ENCODE measurements around the gene AZGP1.

AZGP1 gene

DNA sequence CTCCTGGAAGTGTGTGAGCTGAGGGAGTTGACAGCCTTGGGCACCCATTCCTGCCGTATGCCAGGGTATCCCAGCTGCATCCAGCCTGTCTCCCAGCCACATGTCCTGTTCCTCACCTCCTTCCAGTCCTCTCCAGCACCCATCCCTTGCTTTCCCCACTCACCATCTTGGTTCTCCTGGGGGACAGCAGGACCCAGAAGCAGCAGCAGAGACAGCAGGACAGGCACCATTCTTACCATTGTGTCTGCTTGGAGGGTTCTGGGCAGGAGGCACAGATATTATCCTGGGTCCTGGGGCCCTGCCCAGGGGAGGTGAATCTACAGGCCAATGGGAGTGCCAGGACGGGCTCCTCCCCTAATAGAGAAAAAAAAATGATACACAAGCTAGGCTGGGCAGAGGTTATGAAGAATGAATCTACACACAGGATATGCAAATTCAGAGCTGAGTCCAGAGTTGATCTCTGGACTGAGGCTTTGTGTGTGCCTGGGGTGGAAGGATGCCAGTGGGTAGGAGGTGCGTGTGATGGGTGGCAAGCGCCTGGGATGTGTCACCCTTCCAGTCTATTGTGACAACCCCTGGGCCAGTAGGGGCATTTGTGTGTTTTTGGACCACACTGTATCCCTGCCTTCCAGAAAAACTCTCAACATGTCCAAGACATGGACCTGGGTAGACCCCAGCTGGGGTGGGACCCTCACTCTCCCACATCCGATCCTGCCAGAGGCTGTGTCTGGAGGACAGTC is at the start of gene AZGP1:
TSS of gene AZGP1 (minus strand) at position 250 of the 740 bp plus-strand sequence. CDS start at position 239, 11 bp downstream.
- Histone ChIP-seq H3K9me3 (ENCODE audit: control insufficient read depth, insufficient read depth, low read length) (no peaks in the 10 kb centered on the region), H3K4me3 (ENCODE audit: low read depth, low read length) (no peak within 1 kb of the TSS), H3K27me3 (ENCODE audit: control insufficient read depth, insufficient read depth, low read length) (no peaks in the 10 kb centered on the region), H3K27ac (ENCODE audit: low read depth, low read length) (no peak within 1 kb of the TSS), H3K4me1 (ENCODE audit: control insufficient read depth, insufficient read depth, low read length) (no peaks in the 10 kb centered on the region), H3K36me3 (ENCODE audit: control insufficient read depth, insufficient read depth, low read length) (no peaks in the 10 kb centered on the region), H3K9ac (ENCODE audit: low read depth, low read length) (no peak within 1 kb of the TSS)

DNA sequence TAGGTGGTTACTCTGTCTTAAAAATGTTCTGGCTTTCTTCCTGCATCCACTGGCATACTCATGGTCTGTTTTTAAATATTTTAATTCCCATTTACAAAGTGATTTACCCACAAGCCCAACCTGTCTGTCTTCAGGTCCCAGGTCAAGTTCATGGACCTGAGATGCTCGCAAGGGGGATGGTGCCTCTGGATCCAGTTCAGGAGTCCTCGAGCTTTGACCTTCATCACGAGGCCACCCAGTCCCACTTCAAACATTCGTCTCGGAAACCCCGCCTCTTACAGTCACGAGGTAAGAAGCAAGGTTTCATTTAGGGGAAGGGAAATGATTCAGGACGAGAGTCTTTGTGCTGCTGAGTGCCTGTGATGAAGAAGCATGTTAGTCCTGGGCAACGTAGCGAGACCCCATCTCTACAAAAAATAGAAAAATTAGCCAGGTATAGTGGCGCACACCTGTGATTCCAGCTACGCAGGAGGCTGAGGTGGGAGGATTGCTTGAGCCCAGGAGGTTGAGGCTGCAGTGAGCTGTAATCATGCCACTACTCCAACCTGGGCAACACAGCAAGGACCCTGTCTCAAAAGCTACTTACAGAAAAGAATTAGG is 48.3 kb upstream of the AZGP1 start:
- Histone ChIP-seq H3K4me1 (ENCODE audit: control insufficient read depth, insufficient read depth, low read length) (no peaks in the 10 kb centered on the region), H3K27ac (ENCODE audit: low read depth, low read length) (no peak overlapping the region), H3K36me3 (ENCODE audit: control insufficient read depth, insufficient read depth, low read length) (peaks cover 53% of the 10 kb centered on the region)

DNA sequence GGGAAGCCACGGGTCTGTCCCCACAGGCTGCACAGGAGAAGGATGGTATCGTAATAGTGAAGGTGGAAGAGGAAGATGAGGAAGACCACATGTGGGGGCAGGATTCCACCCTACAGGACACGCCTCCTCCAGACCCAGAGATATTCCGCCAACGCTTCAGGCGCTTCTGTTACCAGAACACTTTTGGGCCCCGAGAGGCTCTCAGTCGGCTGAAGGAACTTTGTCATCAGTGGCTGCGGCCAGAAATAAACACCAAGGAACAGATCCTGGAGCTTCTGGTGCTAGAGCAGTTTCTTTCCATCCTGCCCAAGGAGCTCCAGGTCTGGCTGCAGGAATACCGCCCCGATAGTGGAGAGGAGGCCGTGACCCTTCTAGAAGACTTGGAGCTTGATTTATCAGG is 47.7 kb upstream of the AZGP1 start:
- Histone ChIP-seq H3K27ac (ENCODE audit: low read depth, low read length) (no peak overlapping the region), H3K9ac (ENCODE audit: low read depth, low read length) (no peak overlapping the region), H3K4me3 (ENCODE audit: low read depth, low read length) (no peak overlapping the region), H3K9me3 (ENCODE audit: control insufficient read depth, insufficient read depth, low read length) (no peaks in the 10 kb centered on the region), H3K27me3 (ENCODE audit: control insufficient read depth, insufficient read depth, low read length) (no peaks in the 10 kb centered on the region), H3K4me1 (ENCODE audit: control insufficient read depth, insufficient read depth, low read length) (no peaks in the 10 kb centered on the region), H3K36me3 (ENCODE audit: control insufficient read depth, insufficient read depth, low read length) (peaks cover 53% of the 10 kb centered on the region)

More for the DNA sequence above, 48.3 kb upstream of the AZGP1 start:
- no peaks in the 10 kb centered on the region for H3K9me3 ChIP-seq (ENCODE audit: control insufficient read depth, insufficient read depth, low read length)
- H3K27me3 ChIP-seq (ENCODE audit: control insufficient read depth, insufficient read depth, low read length), result no peaks in the 10 kb centered on the region
- no peak overlapping the region for H3K4me3 ChIP-seq (ENCODE audit: low read depth, low read length)
- no peak overlapping the region for H3K9ac ChIP-seq (ENCODE audit: low read depth, low read length)

DNA sequence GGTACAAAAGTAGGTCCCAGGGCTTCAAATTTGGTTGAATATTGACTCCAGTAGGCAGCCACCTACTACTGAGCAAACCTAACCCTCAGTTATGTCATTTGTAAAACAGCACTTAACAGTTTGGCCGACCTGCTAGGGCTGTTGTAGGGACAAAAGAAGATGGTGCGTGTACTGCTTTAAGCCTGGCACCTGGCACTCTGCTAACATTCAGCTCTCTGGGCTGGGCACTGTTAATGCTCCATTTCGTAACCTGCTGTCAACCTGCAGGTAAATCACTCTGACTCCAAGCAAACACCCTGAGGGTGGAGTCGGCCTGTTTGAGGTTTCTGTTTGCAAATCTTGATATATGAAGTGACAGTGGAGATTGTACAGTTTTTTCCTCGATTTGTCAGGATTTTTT is 46.8 kb upstream of the AZGP1 start:
- Histone ChIP-seq H3K27ac (ENCODE audit: low read depth, low read length) (no peak overlapping the region), H3K9me3 (ENCODE audit: control insufficient read depth, insufficient read depth, low read length) (no peaks in the 10 kb centered on the region), H3K9ac (ENCODE audit: low read depth, low read length) (no peak overlapping the region), H3K27me3 (ENCODE audit: control insufficient read depth, insufficient read depth, low read length) (no peaks in the 10 kb centered on the region), H3K4me3 (ENCODE audit: low read depth, low read length) (no peak overlapping the region), H3K36me3 (ENCODE audit: control insufficient read depth, insufficient read depth, low read length) (peaks cover 56% of the 10 kb centered on the region), H3K4me1 (ENCODE audit: control insufficient read depth, insufficient read depth, low read length) (no peaks in the 10 kb centered on the region)

DNA sequence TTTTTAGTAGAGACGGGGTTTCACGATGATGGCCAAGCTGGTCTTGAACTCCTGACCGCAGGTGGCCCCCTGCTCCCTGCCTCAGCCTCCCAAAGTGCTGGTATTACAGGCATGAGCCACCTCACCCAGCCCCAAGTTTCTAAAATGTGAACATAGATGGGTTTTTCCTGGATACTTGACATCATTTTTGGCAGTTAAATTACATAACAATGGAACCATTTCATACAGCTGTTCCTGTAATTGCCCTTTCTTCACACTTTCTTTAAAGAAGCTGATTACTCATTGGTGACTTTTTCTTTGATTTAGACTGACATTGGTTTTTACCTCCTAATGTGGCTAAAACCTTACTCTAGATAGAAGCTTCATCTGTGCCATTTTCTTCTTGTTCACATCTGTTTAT is 45.5 kb upstream of the AZGP1 start:
- no peaks in the 10 kb centered on the region for H3K27me3 ChIP-seq (ENCODE audit: control insufficient read depth, insufficient read depth, low read length)
- peaks cover 47% of the 10 kb centered on the region for H3K36me3 ChIP-seq (ENCODE audit: control insufficient read depth, insufficient read depth, low read length)
- H3K27ac ChIP-seq (ENCODE audit: low read depth, low read length), result no peak overlapping the region
- H3K4me1 ChIP-seq (ENCODE audit: control insufficient read depth, insufficient read depth, low read length), result 0 out of 2 replicates have a peak, but pooled peaks cover 2% of the 10 kb centered on the region
- H3K9me3 ChIP-seq (ENCODE audit: control insufficient read depth, insufficient read depth, low read length), result no peaks in the 10 kb centered on the region
- no peak overlapping the region for H3K4me3 ChIP-seq (ENCODE audit: low read depth, low read length)
- no peak overlapping the region for H3K9ac ChIP-seq (ENCODE audit: low read depth, low read length)

DNA sequence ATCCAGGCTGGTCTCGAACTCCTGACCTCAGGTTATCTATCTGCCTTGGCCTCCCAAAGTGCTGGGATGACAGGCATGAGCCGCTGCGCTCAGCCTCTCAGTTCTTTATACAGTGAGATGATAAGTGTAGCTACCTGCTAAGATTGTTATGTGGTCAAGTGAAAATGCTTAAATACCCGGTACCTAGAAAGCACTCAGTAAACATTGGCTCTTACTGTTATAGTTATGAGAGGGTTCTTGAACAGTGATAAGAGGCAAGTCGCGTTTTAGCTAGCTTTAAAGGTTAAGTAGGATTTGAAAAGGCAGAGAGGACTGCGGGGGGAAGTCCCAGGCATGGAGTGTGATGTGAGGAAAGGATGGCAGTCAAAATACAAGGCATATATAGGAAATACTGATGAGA is 44.1 kb upstream of the AZGP1 start:
- no peak overlapping the region for H3K4me3 ChIP-seq (ENCODE audit: low read depth, low read length)
- H3K27me3 ChIP-seq (ENCODE audit: control insufficient read depth, insufficient read depth, low read length), result no peaks in the 10 kb centered on the region
- no peak overlapping the region for H3K9ac ChIP-seq (ENCODE audit: low read depth, low read length)
- H3K36me3 ChIP-seq (ENCODE audit: control insufficient read depth, insufficient read depth, low read length), result peaks cover 33% of the 10 kb centered on the region
- no peaks in the 10 kb centered on the region for H3K9me3 ChIP-seq (ENCODE audit: control insufficient read depth, insufficient read depth, low read length)
- H3K27ac ChIP-seq (ENCODE audit: low read depth, low read length), result no peak overlapping the region
- 0 out of 2 replicates have a peak, but pooled peaks cover 2% of the 10 kb centered on the region for H3K4me1 ChIP-seq (ENCODE audit: control insufficient read depth, insufficient read depth, low read length)

DNA sequence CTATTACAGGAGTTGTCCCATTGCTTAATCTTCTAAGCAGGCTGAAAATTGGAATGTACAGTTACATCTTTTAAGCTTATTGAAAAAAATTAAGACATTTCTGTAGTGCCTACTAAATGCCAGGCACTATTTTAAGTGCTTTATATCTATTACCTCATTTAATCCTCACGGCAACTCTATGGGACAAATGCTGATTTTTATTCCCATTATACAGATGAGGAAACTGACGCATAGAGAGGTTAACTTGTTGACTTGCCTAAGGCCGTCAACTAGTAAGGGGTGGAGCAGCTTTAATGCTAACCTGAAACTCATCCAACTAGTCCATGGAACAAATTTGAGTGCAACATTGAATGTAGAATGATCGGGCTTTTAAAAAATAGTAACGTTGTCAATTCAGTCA is 42.0 kb upstream of the AZGP1 start:
- no peaks in the 10 kb centered on the region for H3K9me3 ChIP-seq (ENCODE audit: control insufficient read depth, insufficient read depth, low read length)
- H3K36me3 ChIP-seq (ENCODE audit: control insufficient read depth, insufficient read depth, low read length), result peaks cover 15% of the 10 kb centered on the region
- H3K9ac ChIP-seq (ENCODE audit: low read depth, low read length), result no peak overlapping the region
- no peak overlapping the region for H3K27ac ChIP-seq (ENCODE audit: low read depth, low read length)
- no peak overlapping the region for H3K4me3 ChIP-seq (ENCODE audit: low read depth, low read length)
- H3K4me1 ChIP-seq (ENCODE audit: control insufficient read depth, insufficient read depth, low read length), result 0 out of 2 replicates have a peak, but pooled peaks cover 2% of the 10 kb centered on the region
- H3K27me3 ChIP-seq (ENCODE audit: control insufficient read depth, insufficient read depth, low read length), result no peaks in the 10 kb centered on the region

DNA sequence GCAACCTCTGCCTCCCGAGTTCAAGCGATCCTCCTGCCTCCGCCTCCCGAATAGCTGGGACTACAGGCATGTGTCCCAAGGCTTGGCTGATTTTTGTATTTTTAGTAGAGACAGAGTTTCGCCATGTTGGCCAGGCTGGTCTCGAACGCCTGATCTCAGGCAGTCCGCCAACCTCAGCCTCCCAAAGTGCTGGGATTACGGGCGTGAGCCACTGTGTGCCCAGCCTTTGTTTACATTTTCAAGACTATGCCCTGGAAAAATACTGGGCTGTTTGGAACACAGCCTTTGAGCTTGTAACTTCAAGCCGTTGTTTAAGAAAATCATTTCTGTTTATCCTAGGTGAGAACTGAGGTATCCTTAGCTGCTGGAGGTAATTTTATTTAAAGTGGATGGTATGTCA is 41.5 kb upstream of the AZGP1 start:
- no peak overlapping the region for H3K27ac ChIP-seq (ENCODE audit: low read depth, low read length)
- H3K36me3 ChIP-seq (ENCODE audit: control insufficient read depth, insufficient read depth, low read length), result peaks cover 10% of the 10 kb centered on the region; the same call in 1 of the 2 replicates
- no peak overlapping the region for H3K4me3 ChIP-seq (ENCODE audit: low read depth, low read length)
- no peak overlapping the region for H3K9ac ChIP-seq (ENCODE audit: low read depth, low read length)
- 0 out of 2 replicates have a peak, but pooled peaks cover 2% of the 10 kb centered on the region for H3K4me1 ChIP-seq (ENCODE audit: control insufficient read depth, insufficient read depth, low read length)
- no peaks in the 10 kb centered on the region for H3K27me3 ChIP-seq (ENCODE audit: control insufficient read depth, insufficient read depth, low read length)
- H3K9me3 ChIP-seq (ENCODE audit: control insufficient read depth, insufficient read depth, low read length), result no peaks in the 10 kb centered on the region

DNA sequence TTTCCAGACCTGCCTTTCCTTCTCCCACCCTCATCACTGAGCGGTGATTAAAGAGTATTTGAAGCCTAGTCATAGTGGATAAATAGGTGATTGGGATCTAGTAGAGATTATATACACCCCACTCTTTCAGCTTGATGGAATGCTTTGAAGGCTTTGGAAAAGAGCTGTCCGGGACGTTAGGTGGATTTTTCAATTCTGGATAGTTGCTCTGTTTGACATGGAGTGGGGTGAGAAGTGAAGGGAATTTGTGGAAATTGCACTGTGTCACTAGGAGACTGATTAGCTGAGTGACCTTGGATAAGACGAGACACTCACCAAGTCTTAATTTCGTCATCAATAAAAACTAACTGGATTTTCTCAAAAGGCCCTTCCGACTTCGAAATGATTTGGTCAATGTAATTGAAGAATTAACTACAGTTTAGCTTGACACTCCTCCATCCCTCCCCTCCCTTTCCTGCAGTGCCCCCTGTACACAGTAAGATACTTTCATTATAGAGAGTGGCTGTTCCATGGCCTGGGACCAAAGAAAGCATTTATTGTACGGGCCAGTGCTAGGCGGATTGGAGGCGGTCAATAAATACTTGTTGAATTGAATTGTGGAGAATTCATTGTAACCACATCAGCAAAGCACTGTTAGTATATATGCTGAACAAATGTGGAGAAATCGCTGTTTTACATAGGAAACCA is 40.5 kb upstream of the AZGP1 start:
- Histone ChIP-seq H3K36me3 (ENCODE audit: control insufficient read depth, insufficient read depth, low read length) (peaks cover 7% of the 10 kb centered on the region; the same call in 1 of the 2 replicates), H3K9ac (ENCODE audit: low read depth, low read length) (peak overlapping the region; percentile 87), H3K4me1 (ENCODE audit: control insufficient read depth, insufficient read depth, low read length) (0 out of 2 replicates have a peak, but pooled peaks cover 2% of the 10 kb centered on the region), H3K4me3 (ENCODE audit: low read depth, low read length) (peak overlapping the region; percentile 94), H3K27ac (ENCODE audit: low read depth, low read length) (peak overlapping the region; percentile 83), H3K27me3 (ENCODE audit: control insufficient read depth, insufficient read depth, low read length) (no peaks in the 10 kb centered on the region), H3K9me3 (ENCODE audit: control insufficient read depth, insufficient read depth, low read length) (no peaks in the 10 kb centered on the region)

DNA sequence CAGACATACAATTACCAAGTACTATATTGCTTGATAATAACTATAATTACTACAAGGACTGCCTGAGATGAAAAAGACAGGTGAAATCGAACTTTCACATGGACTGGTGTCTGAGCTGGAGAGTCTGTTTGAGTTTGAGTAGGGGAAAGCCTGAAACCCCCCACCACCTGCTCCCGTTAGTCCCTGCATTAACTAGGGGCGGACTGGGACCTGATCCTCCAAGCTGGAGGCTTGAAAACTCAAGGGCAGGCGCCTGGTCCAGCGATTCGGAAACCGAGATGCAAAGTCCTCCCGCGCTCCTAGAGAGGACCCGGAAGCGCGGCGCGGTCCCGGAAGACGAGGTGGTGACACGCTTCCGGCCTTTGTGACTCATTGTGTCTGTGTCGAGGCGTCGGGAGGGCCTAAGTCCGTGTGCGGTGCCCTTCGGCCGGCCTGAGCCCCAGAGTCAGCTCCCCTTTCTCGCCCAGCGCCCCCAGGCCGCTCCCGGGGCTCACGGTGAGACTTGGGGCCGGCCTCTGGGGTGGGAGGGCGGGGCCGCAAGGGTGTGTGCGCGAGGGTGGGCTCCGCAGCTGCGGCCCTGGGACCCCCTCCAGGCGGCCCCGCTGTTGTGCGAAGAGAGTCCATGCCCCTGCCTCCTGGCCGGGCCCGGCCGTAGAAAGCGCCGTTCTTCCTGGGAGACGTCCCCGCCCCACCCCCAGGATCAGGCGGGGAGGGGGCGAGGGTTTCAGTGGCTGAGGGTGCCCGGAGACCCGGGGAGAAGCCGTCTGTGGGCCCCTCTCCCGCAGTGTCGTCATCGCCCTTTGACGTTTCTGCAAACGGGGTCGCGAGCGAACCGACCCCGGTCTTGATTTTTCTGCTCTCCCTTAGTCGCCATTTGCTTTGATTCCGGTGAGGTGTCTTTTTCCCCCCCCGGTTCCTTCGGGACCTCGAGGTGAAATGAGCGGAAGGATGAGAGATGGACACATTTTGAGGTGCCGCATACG is 39.7 kb upstream of the AZGP1 start, which contains the start of gene ZKSCAN1:
TSS of gene ZKSCAN1 (plus strand) at position 365 of the 983 bp plus-strand sequence. CDS start 7,911 bp downstream, outside the sequence.
- H3K27ac ChIP-seq (ENCODE audit: low read depth, low read length), result peak within 1 kb of the TSS; percentile 83

More for the DNA sequence above, 39.7 kb upstream of the AZGP1 start, which contains the start of gene ZKSCAN1:
- Histone ChIP-seq H3K4me1 (ENCODE audit: control insufficient read depth, insufficient read depth, low read length) (0 out of 2 replicates have a peak, but pooled peaks cover 2% of the 10 kb centered on the region), H3K4me3 (ENCODE audit: low read depth, low read length) (peak within 1 kb of the TSS; percentile 94), H3K9me3 (ENCODE audit: control insufficient read depth, insufficient read depth, low read length) (no peaks in the 10 kb centered on the region), H3K27me3 (ENCODE audit: control insufficient read depth, insufficient read depth, low read length) (no peaks in the 10 kb centered on the region), H3K36me3 (ENCODE audit: control insufficient read depth, insufficient read depth, low read length) (peaks cover 7% of the 10 kb centered on the region; the same call in 1 of the 2 replicates), H3K9ac (ENCODE audit: low read depth, low read length) (peak within 1 kb of the TSS; percentile 87)

Data from HUES48 (cell line).